Daoy (cell line): Measurements from ENCODE around the gene TSPYL6. TPM values are rescaled to one million over a fixed set of nuclear protein-coding genes. Genes with fewer than 3 reads are reported as not detected.

ENCODE experiments used
- total RNA-seq: library from RNA; depleted of rRNA; stranded (reverse); fragments of >200 nt; shearing (Covaris generic); gene quantifications from 2 replicates; pipeline ENCODE4 v1.2.3, GENCODE V29; 2014; rRNA removed

The TSPYL6 gene
- total RNA-seq, 1 experiment from 2014 or later = not detected

Other genes starting within 250 kb of the TSPYL6 start
- 5.0 and 12.0 TPM in 2 replicates for gene ACYP2, start 140.6 kb downstream of the TSPYL6 start, total RNA-seq
- 138 and 154 TPM in 2 replicates for gene SPTBN1, start 200.1 kb upstream of the TSPYL6 start, total RNA-seq